B cell (primary cell): ENCODE measurements around the gene ZDHHC12.

Experiments
- EZH2 ChIP-seq: IDR thresholded peaks from 2 replicates; pipeline ENCODE4 v1.6.1; 2012; ENCODE audit warnings: borderline replicate concordance, low read depth, mild to moderate bottlenecking, moderate library complexity, low read length; ENCODE audit not compliant: insufficient read depth, poor library complexity, severe bottlenecking
- TF ChIP-seq, protein P1 (sequence below): fragments of 200-600 bp; IDR thresholded peaks from one replicate; pipeline ENCODE4 v1.8.0; 2022; ENCODE audit warnings: antibody characterized with exemption, mild to moderate bottlenecking

DNA sequence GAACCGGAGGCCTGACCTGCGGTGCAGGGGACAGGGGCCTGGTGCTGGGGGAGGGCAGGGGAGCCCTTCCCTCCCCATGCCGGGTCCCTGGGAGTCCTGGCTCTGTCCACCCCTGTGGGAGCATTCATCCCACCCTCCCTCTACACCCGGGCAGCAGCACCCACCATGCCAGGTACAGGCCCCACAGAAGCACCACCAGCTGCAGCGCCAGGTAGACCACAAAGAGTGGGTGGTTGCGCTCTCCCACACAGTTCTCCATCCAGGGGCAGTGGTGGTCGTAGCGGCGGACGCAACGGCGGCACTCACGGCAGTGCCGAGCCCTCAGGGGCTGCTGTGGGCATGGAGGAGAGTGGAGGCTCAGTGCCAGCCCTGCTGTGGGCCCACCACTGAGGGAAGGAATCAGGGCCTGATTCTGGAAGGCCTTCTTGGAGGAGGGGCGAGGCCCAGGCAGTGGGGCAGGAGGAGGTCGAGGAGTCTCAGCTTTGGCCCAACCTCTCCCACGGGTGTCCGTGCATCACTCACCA, 2.4 kb downstream of the ZDHHC12 start:
- TF ChIP-seq, protein P1, sequence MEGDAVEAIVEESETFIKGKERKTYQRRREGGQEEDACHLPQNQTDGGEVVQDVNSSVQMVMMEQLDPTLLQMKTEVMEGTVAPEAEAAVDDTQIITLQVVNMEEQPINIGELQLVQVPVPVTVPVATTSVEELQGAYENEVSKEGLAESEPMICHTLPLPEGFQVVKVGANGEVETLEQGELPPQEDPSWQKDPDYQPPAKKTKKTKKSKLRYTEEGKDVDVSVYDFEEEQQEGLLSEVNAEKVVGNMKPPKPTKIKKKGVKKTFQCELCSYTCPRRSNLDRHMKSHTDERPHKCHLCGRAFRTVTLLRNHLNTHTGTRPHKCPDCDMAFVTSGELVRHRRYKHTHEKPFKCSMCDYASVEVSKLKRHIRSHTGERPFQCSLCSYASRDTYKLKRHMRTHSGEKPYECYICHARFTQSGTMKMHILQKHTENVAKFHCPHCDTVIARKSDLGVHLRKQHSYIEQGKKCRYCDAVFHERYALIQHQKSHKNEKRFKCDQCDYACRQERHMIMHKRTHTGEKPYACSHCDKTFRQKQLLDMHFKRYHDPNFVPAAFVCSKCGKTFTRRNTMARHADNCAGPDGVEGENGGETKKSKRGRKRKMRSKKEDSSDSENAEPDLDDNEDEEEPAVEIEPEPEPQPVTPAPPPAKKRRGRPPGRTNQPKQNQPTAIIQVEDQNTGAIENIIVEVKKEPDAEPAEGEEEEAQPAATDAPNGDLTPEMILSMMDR: no peak
- TF ChIP-seq EZH2: no peak
